Measurements from ENCODE around the gene IL10RB. TPM values are rescaled to one million over a fixed set of nuclear protein-coding genes. Genes with fewer than 3 reads are reported as not detected.

IL10RB gene
- total RNA-seq, 2 donors from 2014 or later = 17.0 to 18.9 TPM

DNA sequence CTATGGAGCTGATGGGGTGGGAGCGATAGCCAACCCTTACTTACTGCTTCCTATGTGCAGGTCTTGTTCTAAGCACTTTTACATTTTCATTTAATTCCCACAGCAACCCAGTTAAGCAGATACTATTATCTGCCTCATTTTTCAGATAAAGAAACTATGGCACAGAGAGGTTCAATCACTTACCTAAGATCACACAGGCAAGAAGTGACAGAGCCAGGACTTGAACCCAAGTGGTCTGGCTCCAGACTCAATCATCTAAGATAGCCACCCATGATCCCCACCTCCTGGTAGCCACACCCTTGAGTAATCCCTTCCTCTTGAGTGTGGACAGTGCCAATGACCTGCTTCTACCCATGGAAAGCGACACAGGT is 35.5 kb downstream of the IL10RB start:
- no peaks in the 10 kb centered on the region for H3K9me3 ChIP-seq (ENCODE audit: control insufficient read depth, low read length, poor library complexity, severe bottlenecking)
- no peak for ATAC-seq
- H3K27ac Mint-ChIP-seq = peak overlapping the region; percentile 80
- no peaks in the 10 kb centered on the region for H3K36me3 Mint-ChIP-seq (ENCODE audit: low read depth)
- no peak overlapping the region for H3K4me3 Mint-ChIP-seq
- H3K4me1 Mint-ChIP-seq = peaks cover 31% of the 10 kb centered on the region
- no peak for DNase-seq
- no peaks in the 10 kb centered on the region for H3K27me3 Mint-ChIP-seq

DNA sequence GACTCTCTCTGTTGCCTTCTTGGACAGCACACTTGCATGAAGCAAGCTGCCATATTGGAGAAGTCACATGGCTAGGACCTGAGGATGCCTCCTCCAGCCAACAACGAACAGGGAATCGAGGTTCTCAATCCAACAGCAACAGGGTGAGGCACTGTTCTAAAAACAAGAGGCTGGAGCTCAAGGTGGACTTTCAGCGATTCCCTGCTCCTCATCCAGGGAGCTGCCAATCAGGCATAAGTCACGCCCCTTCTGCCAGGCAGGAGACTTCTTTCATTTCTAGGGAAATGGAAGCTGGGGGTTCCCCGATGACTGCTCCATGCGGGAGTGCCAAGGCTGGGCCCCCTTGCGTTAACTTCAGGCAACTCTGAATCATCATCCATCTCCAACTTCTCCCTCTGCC is 35.9 kb downstream of the IL10RB start:
- no peak overlapping the region for H3K4me3 Mint-ChIP-seq
- no peaks in the 10 kb centered on the region for H3K36me3 Mint-ChIP-seq (ENCODE audit: low read depth)
- no peak for ATAC-seq
- H3K9me3 ChIP-seq (ENCODE audit: control insufficient read depth, low read length, poor library complexity, severe bottlenecking) = no peaks in the 10 kb centered on the region
- DNase-seq = no peak
- H3K4me1 Mint-ChIP-seq = peaks cover 31% of the 10 kb centered on the region
- H3K27me3 Mint-ChIP-seq = no peaks in the 10 kb centered on the region
- H3K27ac Mint-ChIP-seq = peak overlapping the region; percentile 80

GRCh38 chr21:33302796-33303195 is 36.6 kb downstream of the IL10RB start:
- H3K4me3 Mint-ChIP-seq = no peak overlapping the region
- peaks cover 35% of the 10 kb centered on the region for H3K4me1 Mint-ChIP-seq

DNA sequence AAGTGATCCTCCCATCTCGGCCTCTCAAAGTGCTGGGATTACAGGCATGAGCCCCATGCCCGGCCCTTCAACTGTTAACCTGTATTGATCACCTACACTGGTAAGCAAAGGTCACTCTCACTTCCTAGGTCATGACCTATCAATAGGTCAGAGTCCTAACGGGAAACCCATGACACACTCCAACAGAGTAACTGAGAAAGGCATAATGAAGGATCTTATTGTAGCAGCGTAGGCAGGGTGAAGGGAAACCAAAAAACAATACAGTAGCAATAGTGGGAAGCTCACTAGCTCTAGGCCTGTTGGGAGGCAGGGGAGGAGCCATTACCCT is 39.1 kb downstream of the IL10RB start:
- no peak for DNase-seq
- no peaks in the 10 kb centered on the region for H3K36me3 Mint-ChIP-seq (ENCODE audit: low read depth)
- ATAC-seq = no peak

More at GRCh38 chr21:33302796-33303195, 36.6 kb downstream of the IL10RB start:
- Mint-ChIP-seq H3K36me3 (ENCODE audit: low read depth) (no peaks in the 10 kb centered on the region), H3K27ac (peak overlapping the region; percentile 80), H3K27me3 (no peaks in the 10 kb centered on the region)
- no peak for DNase-seq
- no peaks in the 10 kb centered on the region for H3K9me3 ChIP-seq (ENCODE audit: control insufficient read depth, low read length, poor library complexity, severe bottlenecking)
- ATAC-seq = no peak

GRCh38 chr21:33305938-33306337 is 39.8 kb downstream of the IL10RB start:
- H3K4me1 Mint-ChIP-seq = peaks cover 19% of the 10 kb centered on the region

More for the DNA sequence above, 39.1 kb downstream of the IL10RB start:
- peak overlapping the region; percentile 64 for H3K27ac Mint-ChIP-seq
- peaks cover 3% of the 10 kb centered on the region for H3K9me3 ChIP-seq (ENCODE audit: control insufficient read depth, low read length, poor library complexity, severe bottlenecking)
- H3K27me3 Mint-ChIP-seq = no peaks in the 10 kb centered on the region
- H3K4me1 Mint-ChIP-seq = peaks cover 25% of the 10 kb centered on the region
- H3K4me3 Mint-ChIP-seq = no peak overlapping the region

GRCh38 chr21:33308586-33309490 is 42.7 kb downstream of the IL10RB start:
- H3K9me3 ChIP-seq (ENCODE audit: control insufficient read depth, low read length, poor library complexity, severe bottlenecking) = peaks cover 3% of the 10 kb centered on the region
- Mint-ChIP-seq H3K36me3 (ENCODE audit: low read depth) (no peaks in the 10 kb centered on the region), H3K27ac (no peak overlapping the region), H3K27me3 (no peaks in the 10 kb centered on the region), H3K4me1 (peaks cover 11% of the 10 kb centered on the region), H3K4me3 (no peak overlapping the region)
- no peak for DNase-seq
- peak; percentile 55 for ATAC-seq

More at GRCh38 chr21:33305938-33306337, 39.8 kb downstream of the IL10RB start:
- Mint-ChIP-seq H3K4me3 (no peak overlapping the region), H3K27me3 (no peaks in the 10 kb centered on the region), H3K27ac (no peak overlapping the region), H3K36me3 (ENCODE audit: low read depth) (no peaks in the 10 kb centered on the region)
- no peak for ATAC-seq
- no peak for DNase-seq
- H3K9me3 ChIP-seq (ENCODE audit: control insufficient read depth, low read length, poor library complexity, severe bottlenecking) = peaks cover 3% of the 10 kb centered on the region

GRCh38 chr21:33309778-33310177 is 43.6 kb downstream of the IL10RB start:
- no peaks in the 10 kb centered on the region for H3K36me3 Mint-ChIP-seq (ENCODE audit: low read depth)
- no peak for DNase-seq
- peaks cover 11% of the 10 kb centered on the region for H3K4me1 Mint-ChIP-seq
- no peaks in the 10 kb centered on the region for H3K27me3 Mint-ChIP-seq
- ATAC-seq = no peak
- H3K9me3 ChIP-seq (ENCODE audit: control insufficient read depth, low read length, poor library complexity, severe bottlenecking) = peaks cover 3% of the 10 kb centered on the region
- no peak overlapping the region for H3K4me3 Mint-ChIP-seq
- no peak overlapping the region for H3K27ac Mint-ChIP-seq

DNA sequence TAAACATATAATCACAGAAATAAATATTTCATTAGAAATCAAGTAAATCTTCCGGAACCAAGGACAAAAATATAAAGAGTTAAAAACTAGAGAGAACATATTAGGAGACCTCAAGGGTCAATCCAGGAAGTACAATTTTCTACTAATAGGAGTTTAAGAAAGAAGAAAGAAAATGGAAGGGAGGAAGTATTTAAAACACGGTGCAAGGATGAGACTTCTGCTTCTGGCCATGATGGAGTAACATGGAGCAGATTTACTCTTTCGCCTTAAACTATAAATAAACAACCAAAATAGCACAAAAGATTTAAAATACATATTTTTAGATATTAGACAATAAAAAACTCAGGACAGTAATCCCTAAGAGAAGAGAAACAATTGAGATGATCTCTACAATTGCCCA is 46.0 kb downstream of the IL10RB start:
- H3K4me3 Mint-ChIP-seq = no peak overlapping the region
- no peak for DNase-seq
- H3K36me3 Mint-ChIP-seq (ENCODE audit: low read depth) = no peaks in the 10 kb centered on the region
- peaks cover 11% of the 10 kb centered on the region for H3K4me1 Mint-ChIP-seq
- peaks cover 3% of the 10 kb centered on the region for H3K9me3 ChIP-seq (ENCODE audit: control insufficient read depth, low read length, poor library complexity, severe bottlenecking)
- no peak for ATAC-seq
- no peaks in the 10 kb centered on the region for H3K27me3 Mint-ChIP-seq
- H3K27ac Mint-ChIP-seq = no peak overlapping the region

- ATAC-seq = no peak
- Mint-ChIP-seq H3K4me3 (no peak overlapping the region), H3K36me3 (ENCODE audit: low read depth) (no peaks in the 10 kb centered on the region), H3K27me3 (no peaks in the 10 kb centered on the region), H3K4me1 (peaks cover 7% of the 10 kb centered on the region), H3K27ac (no peak overlapping the region)
- peaks cover 3% of the 10 kb centered on the region for H3K9me3 ChIP-seq (ENCODE audit: control insufficient read depth, low read length, poor library complexity, severe bottlenecking)
- no peak for DNase-seq
These were observed 47.0 kb downstream of the IL10RB start for GRCh38 chr21:33313183-33313582.

DNA sequence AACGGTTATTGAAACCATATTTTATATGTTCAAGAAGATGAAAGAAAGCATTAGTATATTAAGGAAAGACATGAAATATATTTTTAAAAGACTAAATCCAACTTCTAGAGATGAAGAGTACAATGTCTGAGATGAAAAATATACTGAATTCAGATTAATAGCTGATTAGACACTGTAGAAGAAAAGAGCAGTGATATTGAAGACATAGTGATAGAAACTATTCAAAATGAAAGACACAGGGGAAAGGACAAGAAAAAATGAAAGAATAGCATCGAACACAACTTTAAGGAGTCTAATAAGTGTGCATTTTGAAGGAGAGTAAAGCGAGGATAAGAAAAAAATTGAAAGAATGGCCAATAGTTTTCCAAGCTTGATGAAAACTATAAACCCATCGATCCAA is 47.4 kb downstream of the IL10RB start:
- Mint-ChIP-seq H3K27ac (no peak overlapping the region), H3K4me1 (peaks cover 4% of the 10 kb centered on the region), H3K27me3 (no peaks in the 10 kb centered on the region), H3K4me3 (no peak overlapping the region), H3K36me3 (ENCODE audit: low read depth) (no peaks in the 10 kb centered on the region)
- peaks cover 3% of the 10 kb centered on the region for H3K9me3 ChIP-seq (ENCODE audit: control insufficient read depth, low read length, poor library complexity, severe bottlenecking)
- DNase-seq (no peak), ATAC-seq (no peak)

DNA sequence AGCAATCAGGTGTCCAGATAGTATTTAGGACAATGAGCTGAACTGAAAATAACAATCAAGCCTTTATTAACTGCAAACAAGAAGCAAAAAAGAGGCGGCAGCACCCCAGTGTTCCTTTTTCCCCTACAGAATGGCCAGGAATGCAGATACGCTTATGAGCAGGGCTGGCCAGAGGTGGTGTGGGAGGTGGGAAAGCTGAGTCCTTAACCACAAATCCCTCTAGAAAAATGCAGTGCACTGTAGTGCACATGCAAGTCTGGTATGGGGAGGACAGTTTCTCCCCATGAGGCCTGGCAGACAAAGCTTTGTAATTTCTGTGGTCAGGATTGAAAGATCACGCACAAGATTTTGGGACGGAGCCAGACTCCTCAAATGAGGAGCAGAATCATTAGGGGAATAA is 47.9 kb downstream of the IL10RB start:
- H3K36me3 Mint-ChIP-seq (ENCODE audit: low read depth) = no peaks in the 10 kb centered on the region
- no peaks in the 10 kb centered on the region for H3K4me1 Mint-ChIP-seq
- DNase-seq = no peak
- H3K9me3 ChIP-seq (ENCODE audit: control insufficient read depth, low read length, poor library complexity, severe bottlenecking) = peaks cover 3% of the 10 kb centered on the region
- no peak for ATAC-seq
- H3K27me3 Mint-ChIP-seq = no peaks in the 10 kb centered on the region
- no peak overlapping the region for H3K4me3 Mint-ChIP-seq
- H3K27ac Mint-ChIP-seq = no peak overlapping the region

- Mint-ChIP-seq H3K27ac (no peak overlapping the region), H3K27me3 (no peaks in the 10 kb centered on the region), H3K4me3 (no peak overlapping the region), H3K36me3 (ENCODE audit: low read depth) (no peaks in the 10 kb centered on the region), H3K4me1 (no peaks in the 10 kb centered on the region)
- DNase-seq (no peak), ATAC-seq (no peak)
- H3K9me3 ChIP-seq (ENCODE audit: control insufficient read depth, low read length, poor library complexity, severe bottlenecking) = no peaks in the 10 kb centered on the region
These were observed 50.0 kb downstream of the IL10RB start for GRCh38 chr21:33315946-33316710.

DNA sequence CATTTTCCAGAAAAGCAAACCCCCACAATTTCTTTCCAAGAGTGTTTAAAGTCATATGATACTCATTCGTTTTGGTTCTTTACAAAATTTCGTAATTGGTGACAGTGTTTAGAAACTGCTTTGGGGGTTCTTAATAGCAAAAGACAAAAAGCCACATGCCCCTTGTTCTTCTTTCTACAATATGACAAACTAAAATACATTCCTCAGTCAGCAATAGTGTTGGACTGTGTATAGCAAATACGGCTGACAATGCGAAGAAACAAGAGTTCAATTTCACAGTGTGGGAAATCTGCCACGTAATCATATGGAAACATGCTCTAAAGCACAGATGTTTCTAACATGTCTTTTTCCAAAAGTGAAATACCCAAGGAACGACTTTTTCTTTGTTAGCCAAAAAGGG is 51.0 kb downstream of the IL10RB start:
- ATAC-seq (no peak), DNase-seq (no peak)
- H3K27ac Mint-ChIP-seq = no peak overlapping the region

More for the DNA sequence above, 51.0 kb downstream of the IL10RB start:
- no peaks in the 10 kb centered on the region for H3K9me3 ChIP-seq (ENCODE audit: control insufficient read depth, low read length, poor library complexity, severe bottlenecking)
- Mint-ChIP-seq H3K4me1 (no peaks in the 10 kb centered on the region), H3K27me3 (no peaks in the 10 kb centered on the region), H3K4me3 (no peak overlapping the region), H3K36me3 (ENCODE audit: low read depth) (no peaks in the 10 kb centered on the region)
